HEK293 (cell line): ENCODE measurements around the gene LARGE1.

Source experiments
- CTCF ChIA-PET: fragments of 350-600 bp; formaldehyde crosslinking; extraction: SDS; loops from one replicate; lab custom pipeline; 2021; ENCODE audit warnings: antibody characterized with exemption; lab: Yijun Ruan, JAX
- POLR2A ChIA-PET: fragments of 300-600 bp; formaldehyde crosslinking; extraction: SDS; loops from one replicate; lab custom pipeline; 2020; ENCODE audit warnings: antibody characterized with exemption, inconsistent platforms; lab: Yijun Ruan, JAX
- H3K27ac ChIP-seq: fragments of 200-500 bp; sonication (Bioruptor generic); 2 replicates; pipeline ENCODE4 v1.5.1; 2014; ENCODE audit warnings: low read depth, low read length, control low read depth, inconsistent platforms; ENCODE audit errors: extremely low read depth
- H3K36me3 ChIP-seq, 2 experiments: fragments of 200-500 bp in 1 of 2; sonication (Bioruptor generic) in 1 of 2; 1 replicate in 1 of 2; 2 replicates in 1 of 2; pipeline ENCODE4 v1.5.1; 2014 to 2017; ENCODE audit warnings: inconsistent platforms in 2 of 2, low read length in 2 of 2; ENCODE audit not compliant: control insufficient read depth in 2 of 2, insufficient read depth in 1 of 2
- H3K4me1 ChIP-seq: fragments of 200-500 bp; sonication (Bioruptor generic); 2 replicates; pipeline ENCODE4 v1.5.1; 2014; ENCODE audit warnings: mild to moderate bottlenecking, low read length, inconsistent platforms; ENCODE audit not compliant: control insufficient read depth, insufficient read depth
- H3K4me3 ChIP-seq: 2 replicates; pipeline ENCODE4 v1.5.1; 2011; ENCODE audit warnings: low read depth, mild to moderate bottlenecking, control low read depth, low read length, moderate library complexity
- H3K9me3 ChIP-seq: fragments of 200-500 bp; sonication (Bioruptor generic); 2 replicates; pipeline ENCODE4 v1.5.1; 2014; ENCODE audit warnings: low read depth, low read length, inconsistent platforms; ENCODE audit not compliant: control insufficient read depth, insufficient read depth
- FEZF1 ChIP-seq: fragments of 450-650 bp; formaldehyde crosslinking; IDR thresholded peaks from 2 replicates; pipeline ENCODE4 v1.5.1; 2016; ENCODE audit warnings: missing biosample characterization, missing genetic modification characterization
- PATZ1 ChIP-seq: fragments of 450-650 bp; formaldehyde crosslinking; IDR thresholded peaks from 2 replicates; pipeline ENCODE4 v1.5.1; 2016; ENCODE audit warnings: missing biosample characterization, missing genetic modification characterization
- ZIC2 ChIP-seq: fragments of 450-650 bp; formaldehyde crosslinking; IDR thresholded peaks from 2 replicates; pipeline ENCODE4 v1.5.1; 2016; ENCODE audit warnings: missing biosample characterization, missing genetic modification characterization
- ZNF2 ChIP-seq: fragments of 450-650 bp; formaldehyde crosslinking; IDR thresholded peaks from 2 replicates; pipeline ENCODE4 v1.5.1; 2016; ENCODE audit warnings: missing biosample characterization, missing genetic modification characterization
- ZNF26 ChIP-seq: fragments of 450-650 bp; formaldehyde crosslinking; IDR thresholded peaks from 2 replicates; pipeline ENCODE4 v1.5.1; 2016; ENCODE audit warnings: missing biosample characterization, missing genetic modification characterization
- ZNF266 ChIP-seq: fragments of 450-650 bp; formaldehyde crosslinking; IDR thresholded peaks from 2 replicates; pipeline ENCODE4 v1.5.1; 2016; ENCODE audit warnings: missing biosample characterization, missing genetic modification characterization, low read depth
- ZNF292 ChIP-seq: fragments of 450-650 bp; formaldehyde crosslinking; IDR thresholded peaks from 2 replicates; pipeline ENCODE4 v1.5.1; 2016; ENCODE audit warnings: low read depth, missing biosample characterization, missing genetic modification characterization, borderline replicate concordance
- ZNF510 ChIP-seq: fragments of 450-650 bp; formaldehyde crosslinking; IDR thresholded peaks from 2 replicates; pipeline ENCODE4 v1.5.1; 2018; ENCODE audit warnings: mild to moderate bottlenecking, missing genetic modification characterization, missing biosample characterization; ENCODE audit not compliant: insufficient replicate concordance
- ZNF513 ChIP-seq: fragments of 450-650 bp; IDR thresholded peaks from 2 replicates; pipeline ENCODE4 v1.5.1; 2018; ENCODE audit warnings: missing biosample characterization, missing genetic modification characterization
- ZNF555 ChIP-seq: fragments of 450-650 bp; formaldehyde crosslinking; conservative IDR thresholded peaks from 2 replicates; pipeline ENCODE4 v1.5.1; 2017; ENCODE audit warnings: missing biosample characterization, mild to moderate bottlenecking, missing genetic modification characterization, inconsistent platforms
- ZNF692 ChIP-seq: fragments of 450-650 bp; formaldehyde crosslinking; IDR thresholded peaks from 2 replicates; pipeline ENCODE4 v1.5.1; 2016; ENCODE audit warnings: missing biosample characterization, missing genetic modification characterization
- ZNF792 ChIP-seq: fragments of 450-650 bp; formaldehyde crosslinking; IDR thresholded peaks from 2 replicates; pipeline ENCODE4 v1.5.1; 2016; ENCODE audit warnings: missing biosample characterization, missing genetic modification characterization
- ZSCAN30 ChIP-seq: fragments of 450-650 bp; IDR thresholded peaks from 2 replicates; pipeline ENCODE4 v1.5.1; 2018; ENCODE audit warnings: missing biosample characterization, mild to moderate bottlenecking, missing genetic modification characterization, moderate library complexity
- TF ChIP-seq, protein P1 (sequence below): fragments of 450-650 bp; IDR thresholded peaks from 2 replicates; pipeline ENCODE4 v1.5.1; 2018; ENCODE audit warnings: missing biosample characterization, mild to moderate bottlenecking, missing genetic modification characterization
- TF ChIP-seq, protein P2 (sequence below): fragments of 450-650 bp; formaldehyde crosslinking; IDR thresholded peaks from 2 replicates; pipeline ENCODE4 v1.5.1; 2016; ENCODE audit warnings: missing biosample characterization, missing genetic modification characterization

The LARGE1 gene

GRCh38 chr22:33837826-33838225 lies 82.5 kb downstream of the LARGE1 start:
- H3K4me1 ChIP-seq: peaks cover 8% of the 10 kb centered on the region; the same call in 1 of the 2 replicates
- TF ChIP-seq ZNF2 (no peak), ZNF510 (tag by site-specific recombination) (no peak), ZNF266 (tag by site-specific recombination) (no peak)
- CTCF ChIA-PET: interaction anchor here (0.7 to 1.1 kb wide), 3 partner anchors 13 to 109 kb away, joined by 3 read pairs; no protein-coding TSS in a partner anchor
- H3K36me3 ChIP-seq: no peaks in the 10 kb centered on the region
- no peak overlapping the region for H3K4me3 ChIP-seq
- H3K27ac ChIP-seq: no peak overlapping the region
- H3K9me3 ChIP-seq: no peaks in the 10 kb centered on the region
- POLR2A ChIA-PET: no interaction called here

DNA sequence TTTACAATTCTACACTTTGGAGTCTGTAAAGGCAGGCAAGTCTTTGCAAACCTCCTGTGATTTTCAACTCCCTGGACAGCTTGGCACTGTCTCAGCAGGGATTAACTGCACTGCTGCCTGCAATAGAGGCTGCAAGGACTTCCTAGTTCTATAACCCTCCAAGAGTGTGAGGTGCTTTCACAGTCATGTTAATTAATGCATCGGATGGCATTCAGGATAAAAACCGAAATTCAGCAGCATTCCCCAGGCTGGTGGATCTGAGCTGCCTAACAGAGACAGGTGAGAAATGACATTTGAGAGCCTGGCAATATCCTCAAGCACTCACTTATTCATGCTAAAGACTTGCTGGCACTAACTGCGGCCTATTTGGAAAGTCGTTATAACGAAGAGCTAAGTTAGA lies 85.0 kb downstream of the LARGE1 start:
- Histone ChIP-seq H3K27ac (no peak overlapping the region), H3K36me3 (no peaks in the 10 kb centered on the region), H3K9me3 (no peaks in the 10 kb centered on the region), H3K4me1 (peaks cover 8% of the 10 kb centered on the region; the same call in 1 of the 2 replicates), H3K4me3 (no peak overlapping the region)
- TF ChIP-seq PATZ1: no peak
- TF ChIP-seq ZIC2: peak; percentile 30; the same call in 1 of the 2 replicates
- TF ChIP-seq, protein P1, sequence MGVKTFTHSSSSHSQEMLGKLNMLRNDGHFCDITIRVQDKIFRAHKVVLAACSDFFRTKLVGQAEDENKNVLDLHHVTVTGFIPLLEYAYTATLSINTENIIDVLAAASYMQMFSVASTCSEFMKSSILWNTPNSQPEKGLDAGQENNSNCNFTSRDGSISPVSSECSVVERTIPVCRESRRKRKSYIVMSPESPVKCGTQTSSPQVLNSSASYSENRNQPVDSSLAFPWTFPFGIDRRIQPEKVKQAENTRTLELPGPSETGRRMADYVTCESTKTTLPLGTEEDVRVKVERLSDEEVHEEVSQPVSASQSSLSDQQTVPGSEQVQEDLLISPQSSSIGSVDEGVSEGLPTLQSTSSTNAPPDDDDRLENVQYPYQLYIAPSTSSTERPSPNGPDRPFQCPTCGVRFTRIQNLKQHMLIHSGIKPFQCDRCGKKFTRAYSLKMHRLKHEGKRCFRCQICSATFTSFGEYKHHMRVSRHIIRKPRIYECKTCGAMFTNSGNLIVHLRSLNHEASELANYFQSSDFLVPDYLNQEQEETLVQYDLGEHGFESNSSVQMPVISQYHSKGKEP: peak; percentile 68
- CTCF ChIA-PET: interaction anchor here (0.6 to 1.6 kb wide), 4 partner anchors 38 to 316 kb away, joined by 4 to 5 read pairs (median 4); no protein-coding TSS in a partner anchor
- POLR2A ChIA-PET: no interaction called here

DNA sequence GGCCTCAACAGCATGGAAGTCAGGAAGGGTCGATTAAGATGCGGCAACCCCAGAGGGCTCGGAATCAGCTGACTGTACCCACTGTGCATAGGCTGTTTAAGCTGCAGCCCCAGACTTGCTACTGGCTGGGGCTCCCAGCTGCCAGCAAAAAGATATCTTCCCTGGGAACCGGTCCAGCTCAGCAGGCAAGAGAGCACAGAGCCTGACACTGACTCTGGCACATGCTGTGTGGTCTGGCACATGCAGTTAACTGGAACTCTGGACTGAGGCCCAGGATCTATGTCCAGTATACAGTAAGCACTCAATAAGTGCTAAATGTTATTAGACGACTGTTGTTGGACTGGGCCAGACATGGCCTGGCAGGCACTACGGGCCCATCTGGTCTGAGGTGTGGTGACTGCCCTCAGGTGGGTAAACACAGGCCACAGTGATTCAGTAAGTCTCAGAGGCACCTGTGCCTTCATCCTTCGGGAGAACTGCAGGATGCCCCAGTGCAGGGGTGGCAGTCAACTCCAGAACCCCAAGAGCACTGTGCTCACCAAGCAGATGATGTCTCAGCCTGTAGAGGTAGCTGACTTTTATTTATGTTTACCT lies 87.6 kb downstream of the LARGE1 start:
- Histone ChIP-seq H3K4me1 (peaks cover 4% of the 10 kb centered on the region; the same call in 1 of the 2 replicates), H3K36me3 (no peaks in the 10 kb centered on the region), H3K27ac (no peak overlapping the region), H3K4me3 (no peak overlapping the region), H3K9me3 (no peaks in the 10 kb centered on the region)
- ChIA-PET CTCF (interaction anchor here (1.1 kb wide), 1 partner anchor 90 kb away, joined by 4 read pairs; no protein-coding TSS in a partner anchor), POLR2A (no interaction called here)
- TF ChIP-seq FEZF1 (tag by site-specific recombination) (peak; percentile 18; the same call in 1 of the 2 replicates), ZNF792 (tag by site-specific recombination) (peak; percentile 60; the same call in 1 of the 2 replicates), ZIC2 (peak; percentile 72)
- TF ChIP-seq, protein P2, sequence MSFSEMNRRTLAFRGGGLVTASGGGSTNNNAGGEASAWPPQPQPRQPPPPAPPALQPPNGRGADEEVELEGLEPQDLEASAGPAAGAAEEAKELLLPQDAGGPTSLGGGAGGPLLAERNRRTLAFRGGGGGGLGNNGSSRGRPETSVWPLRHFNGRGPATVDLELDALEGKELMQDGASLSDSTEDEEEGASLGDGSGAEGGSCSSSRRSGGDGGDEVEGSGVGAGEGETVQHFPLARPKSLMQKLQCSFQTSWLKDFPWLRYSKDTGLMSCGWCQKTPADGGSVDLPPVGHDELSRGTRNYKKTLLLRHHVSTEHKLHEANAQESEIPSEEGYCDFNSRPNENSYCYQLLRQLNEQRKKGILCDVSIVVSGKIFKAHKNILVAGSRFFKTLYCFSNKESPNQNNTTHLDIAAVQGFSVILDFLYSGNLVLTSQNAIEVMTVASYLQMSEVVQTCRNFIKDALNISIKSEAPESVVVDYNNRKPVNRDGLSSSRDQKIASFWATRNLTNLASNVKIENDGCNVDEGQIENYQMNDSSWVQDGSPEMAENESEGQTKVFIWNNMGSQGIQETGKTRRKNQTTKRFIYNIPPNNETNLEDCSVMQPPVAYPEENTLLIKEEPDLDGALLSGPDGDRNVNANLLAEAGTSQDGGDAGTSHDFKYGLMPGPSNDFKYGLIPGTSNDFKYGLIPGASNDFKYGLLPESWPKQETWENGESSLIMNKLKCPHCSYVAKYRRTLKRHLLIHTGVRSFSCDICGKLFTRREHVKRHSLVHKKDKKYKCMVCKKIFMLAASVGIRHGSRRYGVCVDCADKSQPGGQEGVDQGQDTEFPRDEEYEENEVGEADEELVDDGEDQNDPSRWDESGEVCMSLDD (tag by site-specific recombination): no peak

GRCh38 chr22:33831651-33832050 lies 88.6 kb downstream of the LARGE1 start:
- ChIA-PET CTCF (interaction anchor here (0.6 to 1.1 kb wide), 3 partner anchors 17 to 530 kb away, joined by 3 to 4 read pairs (median 3); no protein-coding TSS in a partner anchor), POLR2A (no interaction called here)
- TF ChIP-seq ZNF292 (tag by site-specific recombination) (no peak), ZSCAN30 (tag by site-specific recombination) (no peak), ZNF692 (tag by site-specific recombination) (no peak), ZNF555 (tag by site-specific recombination) (no peak), ZNF513 (tag by site-specific recombination) (no peak), ZNF26 (no peak)

More at GRCh38 chr22:33831651-33832050, 88.6 kb downstream of the LARGE1 start:
- Histone ChIP-seq H3K4me1 (0 out of 2 replicates have a peak, but pooled peaks cover 2% of the 10 kb centered on the region), H3K27ac (no peak overlapping the region), H3K9me3 (no peaks in the 10 kb centered on the region), H3K4me3 (no peak overlapping the region), H3K36me3 (no peaks in the 10 kb centered on the region)
